Measurements from ENCODE around the gene TEX9.

GRCh38 chr15:56440214-56440770 is 75.1 kb downstream of the TEX9 start:
- TF ChIP-seq, protein P1, sequence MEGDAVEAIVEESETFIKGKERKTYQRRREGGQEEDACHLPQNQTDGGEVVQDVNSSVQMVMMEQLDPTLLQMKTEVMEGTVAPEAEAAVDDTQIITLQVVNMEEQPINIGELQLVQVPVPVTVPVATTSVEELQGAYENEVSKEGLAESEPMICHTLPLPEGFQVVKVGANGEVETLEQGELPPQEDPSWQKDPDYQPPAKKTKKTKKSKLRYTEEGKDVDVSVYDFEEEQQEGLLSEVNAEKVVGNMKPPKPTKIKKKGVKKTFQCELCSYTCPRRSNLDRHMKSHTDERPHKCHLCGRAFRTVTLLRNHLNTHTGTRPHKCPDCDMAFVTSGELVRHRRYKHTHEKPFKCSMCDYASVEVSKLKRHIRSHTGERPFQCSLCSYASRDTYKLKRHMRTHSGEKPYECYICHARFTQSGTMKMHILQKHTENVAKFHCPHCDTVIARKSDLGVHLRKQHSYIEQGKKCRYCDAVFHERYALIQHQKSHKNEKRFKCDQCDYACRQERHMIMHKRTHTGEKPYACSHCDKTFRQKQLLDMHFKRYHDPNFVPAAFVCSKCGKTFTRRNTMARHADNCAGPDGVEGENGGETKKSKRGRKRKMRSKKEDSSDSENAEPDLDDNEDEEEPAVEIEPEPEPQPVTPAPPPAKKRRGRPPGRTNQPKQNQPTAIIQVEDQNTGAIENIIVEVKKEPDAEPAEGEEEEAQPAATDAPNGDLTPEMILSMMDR (IDR thresholded peaks at IDR 0.05): no peak
- no peak for TF ChIP-seq POLR2A (IDR thresholded peaks at IDR 0.05)

Data from right lobe of liver (tissue), 4 donors.